Astrocyte (in vitro differentiated cells and primary cell): ENCODE results near the gene LIPM. TPM values are rescaled to one million over a fixed set of nuclear protein-coding genes. Genes with fewer than 3 reads are reported as not detected.

Experiments
- DNase-seq: peaks from one replicate; pipeline ENCODE4 v3.0.0-alpha.2; 2010; ENCODE audit warnings: low read depth
- FAIRE-seq: peaks from 2 replicates; lab custom pipeline; 2011; peaks lifted over from hg19 to GRCh38; lab: Jason Lieb, UNC
- H2AFZ ChIP-seq: 2 replicates; pipeline ENCODE4 v1.6.0; 2012; ENCODE audit warnings: low read depth, low read length, inconsistent platforms
- H3K27ac ChIP-seq: 2 replicates; pipeline ENCODE4 v1.5.1; 2011; ENCODE audit warnings: low read depth, low read length, inconsistent platforms
- H3K27me3 ChIP-seq: 2 replicates; pipeline ENCODE4 v1.6.0; 2011; ENCODE audit warnings: low read length, inconsistent platforms; ENCODE audit not compliant: insufficient read depth
- H3K36me3 ChIP-seq: 2 replicates; pipeline ENCODE4 v1.5.1; 2011; ENCODE audit warnings: low read length, inconsistent platforms; ENCODE audit not compliant: insufficient read depth
- H3K4me1 ChIP-seq: 2 replicates; pipeline ENCODE4 v1.5.1; 2011; ENCODE audit warnings: low read length, inconsistent platforms; ENCODE audit not compliant: insufficient read depth
- H3K4me2 ChIP-seq: 2 replicates; pipeline ENCODE4 v1.6.0; 2012; ENCODE audit warnings: low read length, inconsistent platforms
- H3K4me3 ChIP-seq: 2 replicates; pipeline ENCODE4 v1.5.1; 2011; ENCODE audit warnings: low read depth, mild to moderate bottlenecking, low read length, inconsistent platforms; ENCODE audit not compliant: insufficient read depth
- H3K79me2 ChIP-seq: 2 replicates; pipeline ENCODE4 v1.6.0; 2012; ENCODE audit warnings: mild to moderate bottlenecking, low read length, inconsistent platforms; ENCODE audit not compliant: insufficient read depth
- H3K9ac ChIP-seq: 2 replicates; pipeline ENCODE4 v1.6.0; 2012; ENCODE audit warnings: mild to moderate bottlenecking, low read length, inconsistent platforms
- H3K9me3 ChIP-seq: 2 replicates; pipeline ENCODE4 v1.5.1; 2012; ENCODE audit warnings: low read depth, mild to moderate bottlenecking, low read length, inconsistent platforms; ENCODE audit not compliant: insufficient read depth
- H4K20me1 ChIP-seq: 2 replicates; pipeline ENCODE4 v1.6.0; 2012; ENCODE audit warnings: low read length, inconsistent platforms; ENCODE audit not compliant: insufficient read depth
- H3K27ac Mint-ChIP-seq: one replicate; pipeline ENCODE4 v1.8.0; 2021; ENCODE audit warnings: mild to moderate bottlenecking, mixed read lengths; ENCODE audit not compliant: unreplicated experiment
- H3K27me3 Mint-ChIP-seq: one replicate; pipeline ENCODE4 v1.8.0; 2021; ENCODE audit warnings: low read depth, mixed read lengths; ENCODE audit not compliant: unreplicated experiment
- H3K36me3 Mint-ChIP-seq: one replicate; pipeline ENCODE4 v1.8.0; 2021; ENCODE audit warnings: low read depth, mixed read lengths; ENCODE audit not compliant: unreplicated experiment
- H3K4me1 Mint-ChIP-seq: one replicate; pipeline ENCODE4 v1.8.0; 2021; ENCODE audit warnings: low read depth, mixed read lengths; ENCODE audit not compliant: unreplicated experiment
- H3K4me3 Mint-ChIP-seq: one replicate; pipeline ENCODE4 v1.8.0; 2021; ENCODE audit warnings: mild to moderate bottlenecking, moderate library complexity, mixed read lengths; ENCODE audit not compliant: unreplicated experiment
- H3K9me3 Mint-ChIP-seq: one replicate; pipeline ENCODE4 v1.8.0; 2021; ENCODE audit warnings: mild to moderate bottlenecking, mixed read lengths; ENCODE audit not compliant: unreplicated experiment
- EZH2 ChIP-seq: IDR thresholded peaks from 2 replicates; pipeline ENCODE4 v1.6.1; 2012; ENCODE audit warnings: mild to moderate bottlenecking, low read length, inconsistent platforms; ENCODE audit not compliant: insufficient read depth
- total RNA-seq: library from RNA; stranded (reverse); gene quantifications from 2 replicates; pipeline ENCODE4 v1.2.1, GENCODE V29; 2021
- TF ChIP-seq, protein P1 (sequence below): IDR thresholded peaks from 2 replicates; pipeline ENCODE4 v1.5.1; 2011; ENCODE audit warnings: low read depth, mild to moderate bottlenecking, inconsistent platforms, low read length, moderate library complexity; ENCODE audit not compliant: insufficient read depth

LIPM gene
- total RNA-seq, 1 donor from 2014 or later: not detected

DNA sequence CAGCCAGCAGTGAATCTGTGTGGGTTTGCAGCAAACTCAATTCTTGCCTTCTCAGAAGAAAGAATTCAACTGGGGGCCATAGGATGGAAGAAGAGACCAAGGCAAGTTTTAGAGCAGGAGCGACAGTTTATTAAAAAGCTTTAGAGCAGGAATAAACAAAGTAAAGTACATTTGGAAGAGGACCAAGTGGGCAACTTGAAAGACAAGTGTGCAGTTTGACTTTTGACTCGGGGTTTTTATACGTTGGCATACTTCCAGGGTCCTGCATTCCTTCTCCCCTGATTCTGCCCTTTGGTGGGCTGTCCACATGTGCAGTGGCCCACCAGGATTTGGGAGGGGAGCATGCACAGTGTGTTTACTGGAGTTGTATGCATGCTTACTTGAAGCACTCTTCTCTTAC lies 52.2 kb downstream of the LIPM start:
- Histone ChIP-seq H3K36me3 (no peaks in the 10 kb centered on the region), H3K4me2 (no peak overlapping the region), H3K4me3 (no peak overlapping the region), H3K27me3 (no peaks in the 10 kb centered on the region), H3K79me2 (no peaks in the 10 kb centered on the region), H3K9me3 (no peaks in the 10 kb centered on the region), H3K27ac (no peak overlapping the region), H2AFZ (no peak overlapping the region), H4K20me1 (no peaks in the 10 kb centered on the region), H3K9ac (no peak overlapping the region), H3K4me1 (no peaks in the 10 kb centered on the region)
- H3K4me3 Mint-ChIP-seq: no peak overlapping the region
- no peaks in the 10 kb centered on the region for H3K36me3 Mint-ChIP-seq
- H3K27me3 Mint-ChIP-seq: peaks cover 4% of the 10 kb centered on the region
- no peak overlapping the region for H3K27ac Mint-ChIP-seq
- peaks cover 3% of the 10 kb centered on the region for H3K9me3 Mint-ChIP-seq
- TF ChIP-seq, protein P1, sequence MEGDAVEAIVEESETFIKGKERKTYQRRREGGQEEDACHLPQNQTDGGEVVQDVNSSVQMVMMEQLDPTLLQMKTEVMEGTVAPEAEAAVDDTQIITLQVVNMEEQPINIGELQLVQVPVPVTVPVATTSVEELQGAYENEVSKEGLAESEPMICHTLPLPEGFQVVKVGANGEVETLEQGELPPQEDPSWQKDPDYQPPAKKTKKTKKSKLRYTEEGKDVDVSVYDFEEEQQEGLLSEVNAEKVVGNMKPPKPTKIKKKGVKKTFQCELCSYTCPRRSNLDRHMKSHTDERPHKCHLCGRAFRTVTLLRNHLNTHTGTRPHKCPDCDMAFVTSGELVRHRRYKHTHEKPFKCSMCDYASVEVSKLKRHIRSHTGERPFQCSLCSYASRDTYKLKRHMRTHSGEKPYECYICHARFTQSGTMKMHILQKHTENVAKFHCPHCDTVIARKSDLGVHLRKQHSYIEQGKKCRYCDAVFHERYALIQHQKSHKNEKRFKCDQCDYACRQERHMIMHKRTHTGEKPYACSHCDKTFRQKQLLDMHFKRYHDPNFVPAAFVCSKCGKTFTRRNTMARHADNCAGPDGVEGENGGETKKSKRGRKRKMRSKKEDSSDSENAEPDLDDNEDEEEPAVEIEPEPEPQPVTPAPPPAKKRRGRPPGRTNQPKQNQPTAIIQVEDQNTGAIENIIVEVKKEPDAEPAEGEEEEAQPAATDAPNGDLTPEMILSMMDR: no peak
- no peak for TF ChIP-seq EZH2
- FAIRE-seq (no peak), DNase-seq (no peak)
- H3K4me1 Mint-ChIP-seq: no peaks in the 10 kb centered on the region

DNA sequence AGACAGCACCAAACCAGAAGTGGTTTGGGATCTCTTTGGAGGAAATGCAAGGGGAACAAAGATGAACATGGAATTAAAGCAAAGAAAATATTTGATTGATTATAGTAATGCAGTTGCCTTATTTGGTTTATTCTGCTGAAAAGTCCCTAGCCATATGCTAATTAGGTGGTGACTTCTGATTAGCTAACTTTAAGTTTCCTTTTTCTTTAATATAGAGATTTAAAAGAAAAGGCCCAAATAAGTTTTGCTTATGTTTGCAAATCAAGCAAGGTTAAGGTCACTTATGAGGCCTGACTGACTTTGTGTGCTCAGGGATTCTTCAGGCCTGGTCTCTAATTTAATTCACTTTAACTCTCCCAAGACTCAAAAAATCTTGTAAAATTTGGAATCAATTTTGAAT lies 55.3 kb downstream of the LIPM start:
- no peaks in the 10 kb centered on the region for H3K36me3 Mint-ChIP-seq
- Histone ChIP-seq H2AFZ (no peak overlapping the region), H3K9ac (no peak overlapping the region), H3K4me2 (no peak overlapping the region), H3K4me1 (no peaks in the 10 kb centered on the region), H3K9me3 (no peaks in the 10 kb centered on the region), H3K27me3 (peaks cover 2% of the 10 kb centered on the region), H3K36me3 (no peaks in the 10 kb centered on the region), H3K79me2 (no peaks in the 10 kb centered on the region), H3K4me3 (no peak overlapping the region), H4K20me1 (no peaks in the 10 kb centered on the region), H3K27ac (no peak overlapping the region)
- peaks cover 9% of the 10 kb centered on the region for H3K27me3 Mint-ChIP-seq
- DNase-seq (no peak), FAIRE-seq (no peak)
- no peak overlapping the region for H3K4me3 Mint-ChIP-seq
- H3K9me3 Mint-ChIP-seq: peaks cover 3% of the 10 kb centered on the region
- no peak overlapping the region for H3K27ac Mint-ChIP-seq
- no peak for TF ChIP-seq EZH2
- TF ChIP-seq, protein P1: no peak
- no peaks in the 10 kb centered on the region for H3K4me1 Mint-ChIP-seq

- Mint-ChIP-seq H3K27ac (no peak overlapping the region), H3K36me3 (no peaks in the 10 kb centered on the region), H3K27me3 (peaks cover 16% of the 10 kb centered on the region), H3K4me3 (no peak overlapping the region), H3K9me3 (peaks cover 3% of the 10 kb centered on the region), H3K4me1 (no peaks in the 10 kb centered on the region)
- FAIRE-seq: no peak
- no peak overlapping the region for H3K27ac ChIP-seq
- H3K4me3 ChIP-seq: no peak overlapping the region
- no peak for DNase-seq
- TF ChIP-seq, protein P1: no peak
- TF ChIP-seq EZH2: no peak
- no peak overlapping the region for H3K9ac ChIP-seq
- no peaks in the 10 kb centered on the region for H4K20me1 ChIP-seq
- no peak overlapping the region for H3K4me2 ChIP-seq
- H2AFZ ChIP-seq: no peak overlapping the region
- no peaks in the 10 kb centered on the region for H3K4me1 ChIP-seq
- no peaks in the 10 kb centered on the region for H3K9me3 ChIP-seq
- peaks cover 3% of the 10 kb centered on the region for H3K27me3 ChIP-seq
- H3K79me2 ChIP-seq: no peaks in the 10 kb centered on the region
- H3K36me3 ChIP-seq: no peaks in the 10 kb centered on the region
Measured at GRCh38 chr10:88858491-88858890, 56.0 kb downstream of the LIPM start.
